AG09319 (cell line): ENCODE results near the gene GPR152.

Experiments
- DNase-seq: peaks from one replicate; pipeline ENCODE4 v3.0.0-alpha.2; 2010; ENCODE audit warnings: low read depth; ENCODE audit errors: extremely low read depth
- CTCF ChIP-seq: IDR thresholded peaks from 2 replicates; pipeline ENCODE4 v1.5.1; 2011; ENCODE audit warnings: low read depth, mild to moderate bottlenecking, inconsistent platforms, low read length, moderate library complexity

GPR152 gene

GRCh38 chr11:67465189-67465510 is 12.6 kb upstream of the GPR152 start:
- no peak for TF ChIP-seq CTCF
- no peak for DNase-seq

- DNase-seq: no peak
These were observed 12.1 kb upstream of the GPR152 start for GRCh38 chr11:67464411-67465188.

GRCh38 chr11:67463680-67464410 is 11.3 kb upstream of the GPR152 start:
- DNase-seq: no peak
- no peak for TF ChIP-seq CTCF

More at GRCh38 chr11:67464411-67465188, 12.1 kb upstream of the GPR152 start:
- no peak for TF ChIP-seq CTCF

GRCh38 chr11:67463186-67463585 is 10.7 kb upstream of the GPR152 start:
- DNase-seq: no peak
- TF ChIP-seq CTCF: no peak

- no peak for DNase-seq
- no peak for TF ChIP-seq CTCF
These were observed 5.7 kb upstream of the GPR152 start for GRCh38 chr11:67458266-67458665.

GRCh38 chr11:67457453-67457852 is 4.9 kb upstream of the GPR152 start:
- DNase-seq: no peak
- no peak for TF ChIP-seq CTCF

- TF ChIP-seq CTCF: no peak
- no peak for DNase-seq
These were observed 3.7 kb upstream of the GPR152 start for GRCh38 chr11:67456068-67456705.
